OCI-LY7 (cell line): ENCODE results near the gene DCPS. TPM values are rescaled to one million over a fixed set of nuclear protein-coding genes. Genes with fewer than 3 reads are reported as not detected.

Experiments
- BruUV-seq: library from RNA; stranded (reverse); fragments of 400-500 nt; replicated peaks from 2 replicates; lab custom pipeline; 2021; lab: Mats Ljungman, UMichigan
- CTCF ChIA-PET: fragments of 300-600 bp; sonication (Branson Sonifier 250); formaldehyde crosslinking; loops from one replicate; lab custom pipeline; 2022; ENCODE audit warnings: antibody characterized with exemption; ENCODE audit not compliant: unreplicated experiment; lab: Charles Lee
- POLR2A ChIA-PET: fragments of 300-600 bp; sonication (Branson Sonifier 250); formaldehyde crosslinking; loops from one replicate; lab custom pipeline; 2022; ENCODE audit warnings: antibody characterized with exemption; lab: Charles Lee
- DNase-seq: peaks from one replicate; pipeline ENCODE4 v3.0.0-alpha.2; 2015; ENCODE audit warnings: low spot score
- H2AFZ ChIP-seq: fragments of 200-600 bp; sonication (generic), shearing (Covaris generic); 2 replicates; pipeline ENCODE4 v1.6.1; 2014; ENCODE audit warnings: mild to moderate bottlenecking, antibody characterized with exemption, low read length, moderate library complexity
- H3K27ac ChIP-seq: fragments of 200-600 bp; sonication (generic); 2 replicates; pipeline ENCODE4 v1.5.1; 2014; ENCODE audit warnings: mixed run types, low read depth, mild to moderate bottlenecking, moderate library complexity, low read length, inconsistent platforms; ENCODE audit not compliant: poor library complexity, severe bottlenecking
- H3K36me3 ChIP-seq: fragments of 200-600 bp; sonication (generic); 2 replicates; pipeline ENCODE4 v1.6.1; 2014; ENCODE audit warnings: mild to moderate bottlenecking, antibody characterized with exemption, low read length, moderate library complexity, mixed read lengths; ENCODE audit not compliant: insufficient read depth
- H3K4me1 ChIP-seq: fragments of 200-600 bp; sonication (generic); 2 replicates; pipeline ENCODE4 v1.5.1; 2014; ENCODE audit warnings: mild to moderate bottlenecking, low read length; ENCODE audit not compliant: insufficient read depth, poor library complexity, severe bottlenecking
- H3K4me2 ChIP-seq: fragments of 200-600 bp; sonication (generic); 2 replicates; pipeline ENCODE4 v1.6.1; 2014; ENCODE audit warnings: mild to moderate bottlenecking, low read length
- H3K4me3 ChIP-seq: fragments of 200-600 bp; sonication (generic); 2 replicates; pipeline ENCODE4 v1.5.1; 2014; ENCODE audit warnings: mild to moderate bottlenecking, low read depth, low read length; ENCODE audit not compliant: poor library complexity, severe bottlenecking
- H3K79me2 ChIP-seq: fragments of 200-600 bp; sonication (generic); 2 replicates; pipeline ENCODE4 v1.6.1; 2016; ENCODE audit warnings: low read depth, mild to moderate bottlenecking, low read length, moderate library complexity, mixed read lengths; ENCODE audit not compliant: insufficient read depth
- H3K9me2 ChIP-seq: fragments of 200-600 bp; sonication (generic); 2 replicates; pipeline ENCODE4 v1.6.1; 2016; ENCODE audit warnings: mild to moderate bottlenecking, low read length, mixed read lengths; ENCODE audit not compliant: insufficient read depth
- H3K9me3 ChIP-seq: fragments of 200-600 bp; sonication (generic); 2 replicates; pipeline ENCODE4 v1.6.1; 2014; ENCODE audit warnings: mild to moderate bottlenecking, mixed run types, low read length, mixed read lengths
- H4K20me1 ChIP-seq: fragments of 200-600 bp; sonication (generic); 2 replicates; pipeline ENCODE4 v1.6.1; 2014; ENCODE audit warnings: mild to moderate bottlenecking, antibody characterized with exemption, low read length, moderate library complexity, mixed read lengths; ENCODE audit not compliant: insufficient read depth
- CTCF ChIP-seq: fragments of 200-600 bp; sonication (generic); conservative IDR thresholded peaks from 2 replicates; pipeline ENCODE4 v1.5.1; 2014; ENCODE audit warnings: mild to moderate bottlenecking, antibody characterized with exemption, low read length, moderate library complexity, mixed read lengths
- EZH2phosphoT487 ChIP-seq: fragments of 200-600 bp; sonication (generic); IDR thresholded peaks from 2 replicates; pipeline ENCODE4 v1.6.1; 2018; ENCODE audit warnings: low read depth, borderline replicate concordance, mild to moderate bottlenecking, mixed run types, antibody characterized with exemption, low read length, moderate library complexity, mixed read lengths
- intact Hi-C: fragments of 100-400 bp; cut with micrococcal nuclease; formaldehyde crosslinking; loops from one replicate; pipeline ENCODE4 v1.10.0; 2022; ENCODE audit not compliant: unreplicated experiment
- total RNA-seq, 2 experiments: library from RNA; depleted of rRNA in 1 of 2; stranded (reverse); fragments of >200 nt in 1 of 2; shearing (Covaris generic) in 1 of 2; gene quantifications; 2 replicates each; pipeline ENCODE4 v1.2.3, GENCODE V29; 2014 to 2022

The DCPS gene
- total RNA-seq, 2 experiments from 2014 or later = 30.4 to 36.5 TPM

DNA sequence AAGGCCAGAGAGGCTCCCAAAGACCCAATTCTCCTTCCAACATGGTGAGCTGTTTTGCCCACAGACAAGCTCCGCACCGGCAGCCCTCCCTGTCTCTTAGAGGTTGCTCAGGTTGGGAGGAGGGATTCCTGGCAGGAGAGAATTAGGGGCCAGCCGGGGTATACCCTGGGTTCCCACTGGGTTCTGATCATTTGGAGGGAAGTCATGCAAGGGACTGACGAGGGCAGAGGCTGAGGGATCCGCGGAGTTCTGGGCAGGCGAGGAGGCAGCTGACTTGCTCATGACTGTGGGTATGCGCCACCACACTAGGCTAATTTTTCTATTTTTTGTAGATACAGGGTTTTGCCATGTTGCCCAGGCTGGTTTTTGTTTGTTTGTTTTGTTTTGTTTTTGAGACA is 56.2 kb downstream of the DCPS start:
- ChIA-PET POLR2A (interaction anchor here (1.0 to 1.3 kb wide), 2 partner anchors 10 to 20 kb away, joined by 4 to 6 read pairs; no protein-coding TSS in a partner anchor), CTCF (no interaction called here)
- Histone ChIP-seq H3K9me3 (no peaks in the 10 kb centered on the region), H3K79me2 (no peaks in the 10 kb centered on the region), H3K9me2 (no peaks in the 10 kb centered on the region), H3K4me1 (peaks cover 9% of the 10 kb centered on the region), H4K20me1 (no peaks in the 10 kb centered on the region), H3K4me3 (no peak overlapping the region), H3K4me2 (no peak overlapping the region), H3K36me3 (no peaks in the 10 kb centered on the region), H2AFZ (no peak overlapping the region), H3K27ac (no peak overlapping the region)
- DNase-seq = no peak
- intact Hi-C loops = no loop called here
- no TSS peak for BruUV-seq
- no peak for TF ChIP-seq EZH2phosphoT487
- no peak for TF ChIP-seq CTCF

GRCh38 chr11:126361400-126361799 is 57.5 kb downstream of the DCPS start:
- no peak overlapping the region for H2AFZ ChIP-seq
- no TSS peak for BruUV-seq
- no peak overlapping the region for H3K4me3 ChIP-seq
- CTCF ChIA-PET = no interaction called here
- H3K27ac ChIP-seq = no peak overlapping the region
- H3K36me3 ChIP-seq = no peaks in the 10 kb centered on the region
- no peak overlapping the region for H3K4me2 ChIP-seq
- POLR2A ChIA-PET = interaction anchor here (1.0 kb wide), 2 partner anchors 9 to 99 kb away, joined by 3 to 6 read pairs; no protein-coding TSS in a partner anchor
- H3K79me2 ChIP-seq = no peaks in the 10 kb centered on the region
- DNase-seq = no peak
- no peaks in the 10 kb centered on the region for H3K9me2 ChIP-seq
- H3K9me3 ChIP-seq = no peaks in the 10 kb centered on the region
- no peak for TF ChIP-seq CTCF
- no peak for TF ChIP-seq EZH2phosphoT487
- peaks cover 4% of the 10 kb centered on the region for H3K4me1 ChIP-seq
- intact Hi-C loops = no loop called here
- no peaks in the 10 kb centered on the region for H4K20me1 ChIP-seq

GRCh38 chr11:126362879-126363655 is 59.2 kb downstream of the DCPS start:
- ChIA-PET CTCF (no interaction called here), POLR2A (interaction anchor here (1.0 kb wide), 1 partner anchor 10 kb away, joined by 4 read pairs; no protein-coding TSS in a partner anchor)
- Histone ChIP-seq H3K27ac (no peak overlapping the region), H2AFZ (no peak overlapping the region), H3K79me2 (no peaks in the 10 kb centered on the region), H4K20me1 (no peaks in the 10 kb centered on the region), H3K4me1 (peaks cover 3% of the 10 kb centered on the region), H3K4me2 (no peak overlapping the region), H3K4me3 (no peak overlapping the region), H3K9me2 (no peaks in the 10 kb centered on the region), H3K9me3 (no peaks in the 10 kb centered on the region), H3K36me3 (no peaks in the 10 kb centered on the region)
- intact Hi-C loops = no loop called here
- no TSS peak for BruUV-seq
- no peak for TF ChIP-seq CTCF
- TF ChIP-seq EZH2phosphoT487 = no peak
- no peak for DNase-seq
